ENCODE data around the gene LRTM2. TPM values are rescaled to one million over a fixed set of nuclear protein-coding genes. Genes with fewer than 3 reads are reported as not detected.

The LRTM2 gene
- total RNA-seq, 1 donor, result not detected

DNA sequence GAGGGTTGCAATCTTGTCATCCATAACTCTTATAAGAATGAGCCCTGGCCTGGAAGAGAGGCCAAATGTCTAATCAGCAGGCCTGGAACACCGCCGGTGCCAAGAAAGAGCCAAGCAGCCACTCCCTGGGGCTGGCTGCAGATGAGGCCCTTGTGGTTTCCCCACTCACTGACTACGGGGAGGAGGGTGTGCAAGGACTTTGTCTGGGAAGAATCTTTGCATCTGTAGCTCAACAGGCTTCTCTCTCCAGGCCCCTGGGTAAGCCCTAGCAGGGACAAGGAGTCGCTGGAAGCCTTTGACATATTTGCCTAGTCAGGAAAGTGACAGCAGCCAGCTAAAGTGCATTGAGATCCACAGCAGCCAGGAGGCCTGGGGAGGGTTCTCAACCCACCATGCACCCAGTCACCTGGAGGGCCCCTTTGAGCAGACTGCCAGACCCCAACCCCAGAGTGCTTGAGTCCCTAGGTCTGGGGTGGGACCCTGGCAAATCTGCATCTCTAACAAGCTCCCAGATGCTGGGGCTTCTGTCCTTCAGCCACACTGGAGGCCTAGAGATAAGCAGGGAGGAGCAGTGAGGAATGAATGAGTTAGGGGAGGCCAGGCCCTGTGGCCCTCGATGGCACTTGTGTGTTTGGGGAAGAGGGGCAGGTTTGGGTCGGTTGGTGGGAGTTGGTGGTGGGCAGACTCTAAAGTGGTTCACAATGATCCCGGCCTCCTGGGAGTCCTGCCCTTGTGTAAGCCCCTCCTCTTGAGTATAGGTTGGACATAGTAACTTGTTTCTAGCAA lies 13.9 kb upstream of the LRTM2 start:
- peak; percentile 67 for DNase-seq (ENCODE audit: low read depth)
- no peak for TF ChIP-seq CTCF (IDR thresholded peaks at IDR 0.05; ENCODE audit: insufficient read depth, low read length)
- H3K4me3 ChIP-seq (ENCODE audit: low read depth, low read length), result no peak overlapping the region

- DNase-seq (ENCODE audit: low read depth), result no peak
- H3K4me3 ChIP-seq (ENCODE audit: low read depth, low read length), result no peak overlapping the region
- TF ChIP-seq CTCF (IDR thresholded peaks at IDR 0.05; ENCODE audit: insufficient read depth, low read length), result no peak
These were observed 13.1 kb upstream of the LRTM2 start for GRCh38 chr12:1807087-1807860.

DNA sequence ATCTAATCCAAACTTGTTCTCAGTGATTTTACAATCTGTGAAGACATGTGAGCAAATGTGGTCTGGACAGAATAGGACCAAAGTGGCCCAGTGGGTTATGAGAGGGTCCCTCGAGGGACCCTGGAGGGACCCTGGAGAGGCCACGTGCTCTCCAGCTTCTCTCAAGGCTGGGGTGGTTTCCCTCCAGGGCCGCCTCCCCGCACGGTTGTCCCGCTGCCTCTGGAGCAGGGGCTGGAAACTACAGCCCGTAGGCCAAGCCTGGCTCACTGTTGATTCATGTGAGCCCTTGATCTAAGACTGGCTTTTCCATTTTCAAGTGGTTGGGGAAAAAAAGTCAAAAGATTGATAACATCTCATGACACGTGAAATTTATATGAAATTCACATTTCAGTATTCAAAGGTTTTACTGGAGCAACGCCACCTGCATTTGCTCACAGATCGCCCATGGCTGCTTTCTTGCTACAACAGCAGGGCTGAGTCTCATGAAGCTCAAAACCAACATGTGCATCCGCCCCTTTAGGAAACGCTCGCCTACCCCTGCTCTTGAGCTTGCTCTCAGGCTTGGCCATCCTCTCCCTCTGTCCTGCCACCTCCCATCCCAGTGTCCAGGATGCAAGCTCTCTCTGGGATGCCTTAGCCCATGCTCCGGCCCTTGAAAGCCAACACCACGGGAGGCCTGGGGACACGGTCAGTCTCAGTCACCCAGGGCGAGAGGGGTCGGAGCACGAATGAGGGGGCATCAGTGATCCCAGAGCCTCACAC lies 12.1 kb upstream of the LRTM2 start:
- DNase-seq (ENCODE audit: low read depth), result no peak
- TF ChIP-seq CTCF (IDR thresholded peaks at IDR 0.05; ENCODE audit: insufficient read depth, low read length), result no peak
- H3K4me3 ChIP-seq (ENCODE audit: low read depth, low read length), result no peak overlapping the region

DNA sequence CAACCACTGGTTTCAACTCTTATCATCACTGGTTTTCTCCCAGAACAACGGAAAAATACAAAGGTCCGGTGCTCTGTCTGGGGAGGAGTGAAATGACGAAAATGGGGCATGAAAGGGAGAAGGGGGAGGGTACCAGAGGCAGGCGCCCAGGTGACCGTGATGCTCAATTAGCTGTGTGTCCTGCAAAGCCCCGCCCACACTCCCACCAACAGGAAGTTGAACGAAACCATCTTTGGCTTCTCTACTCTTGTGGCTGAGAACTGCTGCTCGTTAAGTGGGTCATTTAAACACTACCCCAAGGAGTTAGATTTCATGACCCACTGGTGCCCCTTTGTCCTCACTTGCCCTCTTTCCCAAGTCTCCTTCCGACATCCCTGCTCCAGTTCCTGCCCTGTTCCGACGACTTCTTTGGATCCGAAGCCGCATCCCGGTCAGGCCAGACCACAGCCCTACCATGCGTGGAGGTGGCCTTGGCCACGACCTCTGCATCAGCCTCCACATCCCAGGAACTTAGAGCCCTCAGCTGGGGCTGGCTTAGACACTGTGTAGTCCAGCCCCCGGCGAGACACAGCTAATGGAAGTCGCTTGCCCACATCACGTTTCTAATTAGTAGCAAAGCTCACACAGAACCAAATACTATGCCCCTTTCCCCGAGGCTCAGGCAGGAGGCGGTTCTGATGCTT lies 11.4 kb upstream of the LRTM2 start:
- DNase-seq (ENCODE audit: low read depth), result no peak
- TF ChIP-seq CTCF (IDR thresholded peaks at IDR 0.05; ENCODE audit: insufficient read depth, low read length), result no peak
- no peak overlapping the region for H3K4me3 ChIP-seq (ENCODE audit: low read depth, low read length)

GRCh38 chr12:1809591-1810190 lies 10.7 kb upstream of the LRTM2 start:
- TF ChIP-seq CTCF (IDR thresholded peaks at IDR 0.05; ENCODE audit: insufficient read depth, low read length), result no peak
- no peak overlapping the region for H3K4me3 ChIP-seq (ENCODE audit: low read depth, low read length)
- no peak for DNase-seq (ENCODE audit: low read depth)
